Activated CD4-positive, alpha-beta memory T cell treated with anti-CD3 and anti-CD28 coated beads, Interleukin-2, amount 10 ng/mL, durations not matched to agents 7 days and 5 days (primary cell): ENCODE measurements around the gene GPC6. TPM values are rescaled to one million over a fixed set of nuclear protein-coding genes. Genes with fewer than 3 reads are reported as not detected.

Source experiments
- CTCF ChIA-PET: fragments of 350-600 bp; sonication (Branson Sonifier 250); formaldehyde crosslinking; loops from one replicate; lab custom pipeline; 2021; ENCODE audit warnings: antibody characterized with exemption, inconsistent platforms; lab: Charles Lee
- POLR2A ChIA-PET: fragments of 350-600 bp; sonication (Branson Sonifier 250); formaldehyde crosslinking; loops from one replicate; lab custom pipeline; 2021; ENCODE audit warnings: antibody characterized with exemption; lab: Charles Lee
- DNase-seq: peaks from one replicate; pipeline ENCODE4 v3.0.0-alpha.2; 2020
- H3K27ac Mint-ChIP-seq: one replicate; pipeline ENCODE4 v1.8.0; 2021; ENCODE audit warnings: mild to moderate bottlenecking, mixed read lengths
- H3K27me3 Mint-ChIP-seq: one replicate; pipeline ENCODE4 v1.8.0; 2021; ENCODE audit warnings: mixed read lengths
- H3K36me3 Mint-ChIP-seq: one replicate; pipeline ENCODE4 v1.8.0; 2021; ENCODE audit warnings: low read depth, mixed read lengths
- H3K4me1 Mint-ChIP-seq: one replicate; pipeline ENCODE4 v1.8.0; 2021; ENCODE audit warnings: mixed read lengths
- H3K4me3 Mint-ChIP-seq: one replicate; pipeline ENCODE4 v1.8.0; 2021; ENCODE audit warnings: mild to moderate bottlenecking, mixed read lengths
- H3K9me3 Mint-ChIP-seq: one replicate; pipeline ENCODE4 v1.8.0; 2021; ENCODE audit warnings: mixed read lengths
- total RNA-seq, 2 experiments: library from RNA; stranded (reverse); gene quantifications; one replicate each; pipeline ENCODE4 v1.2.3, GENCODE V29; 2021

The GPC6 gene
- total RNA-seq, 2 experiments from 2014 or later, result not detected

DNA sequence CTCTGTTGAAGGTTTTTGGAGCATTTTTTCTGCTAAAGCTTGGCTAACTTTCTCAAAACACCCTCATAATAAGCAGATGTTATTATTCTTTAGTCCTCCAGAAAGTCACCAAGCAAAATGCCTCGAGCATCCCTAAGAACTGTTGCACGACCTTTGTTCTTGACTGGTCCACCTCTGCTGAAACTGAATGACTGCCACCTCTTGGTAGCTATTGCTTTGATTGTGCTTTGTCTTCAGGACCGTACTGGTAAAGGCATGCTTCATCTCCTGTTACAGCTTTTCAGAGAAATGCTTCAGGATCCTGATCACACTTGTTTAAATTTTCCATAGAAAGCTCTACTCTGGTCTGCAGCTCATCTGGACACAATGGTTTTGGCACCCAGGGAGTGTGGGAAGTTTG, 998.1 kb downstream of the GPC6 start:
- Mint-ChIP-seq H3K27ac (no peak overlapping the region), H3K36me3 (no peaks in the 10 kb centered on the region)

DNA sequence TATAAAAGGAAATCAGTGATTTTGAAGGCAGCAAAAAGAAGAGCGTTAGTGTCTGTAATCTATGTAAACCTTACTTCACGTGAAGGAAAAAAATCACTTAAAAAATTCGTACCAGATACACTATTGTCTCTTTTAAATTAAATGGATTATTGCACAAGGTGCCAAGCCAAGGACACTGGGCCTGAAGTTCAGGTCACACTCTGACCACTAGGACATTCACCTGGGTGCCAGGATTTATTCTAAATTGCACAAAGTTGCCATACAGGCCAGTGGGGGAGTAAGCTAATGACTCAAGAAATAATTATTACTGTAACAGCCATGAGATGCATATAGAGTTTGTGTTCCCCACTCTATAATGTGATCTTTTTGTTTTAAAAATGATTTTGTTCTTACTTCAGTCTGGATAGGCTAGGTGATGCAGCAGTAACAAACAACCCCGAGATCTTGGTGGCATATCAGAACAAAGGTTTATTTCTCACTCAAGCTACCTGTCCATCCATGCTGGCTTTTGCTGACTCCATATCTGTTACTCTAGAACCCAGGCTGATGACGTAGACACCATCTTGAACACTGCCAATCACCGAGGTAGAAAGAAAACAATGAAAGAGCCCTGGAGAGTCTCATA, 1000.8 kb downstream of the GPC6 start:
- H3K4me3 Mint-ChIP-seq, result no peak overlapping the region
- no peaks in the 10 kb centered on the region for H3K36me3 Mint-ChIP-seq
- POLR2A ChIA-PET, result no interaction called here
- H3K4me1 Mint-ChIP-seq, result no peaks in the 10 kb centered on the region
- CTCF ChIA-PET, result no interaction called here
- peaks cover 3% of the 10 kb centered on the region for H3K27me3 Mint-ChIP-seq
- no peak overlapping the region for H3K27ac Mint-ChIP-seq
- no peak for DNase-seq
- no peaks in the 10 kb centered on the region for H3K9me3 Mint-ChIP-seq

More for the DNA sequence above, 998.1 kb downstream of the GPC6 start:
- CTCF ChIA-PET, result no interaction called here
- Mint-ChIP-seq H3K4me3 (no peak overlapping the region), H3K9me3 (no peaks in the 10 kb centered on the region), H3K27me3 (peaks cover 3% of the 10 kb centered on the region), H3K4me1 (no peaks in the 10 kb centered on the region)
- no peak for DNase-seq
- POLR2A ChIA-PET, result no interaction called here

DNA sequence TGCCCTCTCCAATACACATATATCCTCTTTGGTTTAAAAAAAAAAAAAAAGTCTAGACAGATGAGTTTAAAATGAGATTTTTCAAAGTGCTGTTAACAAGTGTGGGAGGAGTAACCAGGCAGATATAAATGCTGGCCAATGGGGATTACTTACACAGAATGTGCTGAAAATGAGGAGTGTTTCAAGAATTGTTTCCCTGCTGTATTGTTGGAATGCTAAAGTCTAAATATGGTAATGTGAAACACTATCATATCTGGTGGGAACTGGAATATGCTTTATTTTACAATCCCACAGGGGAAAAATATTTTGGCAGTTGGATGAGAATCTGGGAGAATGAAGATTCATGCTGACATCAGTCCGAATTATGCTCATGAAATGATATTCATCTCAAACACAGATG, 1002.2 kb downstream of the GPC6 start:
- no peak overlapping the region for H3K27ac Mint-ChIP-seq
- POLR2A ChIA-PET, result no interaction called here
- no peaks in the 10 kb centered on the region for H3K9me3 Mint-ChIP-seq
- H3K36me3 Mint-ChIP-seq, result no peaks in the 10 kb centered on the region
- CTCF ChIA-PET, result no interaction called here
- no peak for DNase-seq
- peaks cover 1% of the 10 kb centered on the region for H3K27me3 Mint-ChIP-seq
- H3K4me3 Mint-ChIP-seq, result no peak overlapping the region
- no peaks in the 10 kb centered on the region for H3K4me1 Mint-ChIP-seq

DNA sequence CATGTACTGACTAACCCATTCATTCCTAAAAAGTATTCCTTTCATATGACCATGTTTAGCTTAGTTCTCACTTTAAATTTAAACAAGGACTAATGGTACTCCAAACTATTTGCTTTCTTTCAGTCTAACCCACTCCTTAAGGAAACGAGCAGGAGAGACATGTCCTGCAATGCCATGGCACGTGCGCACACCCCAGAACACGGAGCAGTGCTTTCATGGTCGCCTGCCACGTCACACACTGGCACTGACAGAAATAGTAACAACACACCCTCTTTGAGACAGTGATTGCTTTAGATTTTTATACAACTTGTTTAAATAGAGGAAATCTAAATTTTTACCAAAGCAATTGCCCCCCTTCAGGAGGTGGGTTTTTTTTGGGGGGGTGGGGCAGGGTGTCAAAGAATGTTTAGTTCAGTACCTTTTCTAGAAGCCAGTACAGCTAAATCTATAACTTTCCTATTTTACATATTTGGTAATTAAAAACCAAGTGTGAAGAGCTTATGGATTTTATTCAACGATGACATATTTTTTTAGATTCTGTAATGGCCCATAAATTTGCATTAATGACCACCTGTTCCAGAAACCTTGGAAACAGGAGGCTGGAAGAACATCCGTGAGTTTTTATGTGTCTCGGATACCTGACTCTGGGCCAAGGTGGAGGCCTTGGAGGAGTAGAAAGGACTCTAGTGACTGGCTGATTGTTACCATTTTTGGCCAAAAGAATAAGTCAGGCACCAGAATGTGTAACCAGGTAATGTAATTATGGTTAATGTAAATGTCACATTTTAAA, 1005.7 kb downstream of the GPC6 start:
- DNase-seq, result no peak
- Mint-ChIP-seq H3K27me3 (no peaks in the 10 kb centered on the region), H3K4me3 (no peak overlapping the region), H3K9me3 (no peaks in the 10 kb centered on the region), H3K4me1 (peaks cover 8% of the 10 kb centered on the region), H3K36me3 (no peaks in the 10 kb centered on the region), H3K27ac (no peak overlapping the region)
- POLR2A ChIA-PET, result no interaction called here
- CTCF ChIA-PET, result no interaction called here

DNA sequence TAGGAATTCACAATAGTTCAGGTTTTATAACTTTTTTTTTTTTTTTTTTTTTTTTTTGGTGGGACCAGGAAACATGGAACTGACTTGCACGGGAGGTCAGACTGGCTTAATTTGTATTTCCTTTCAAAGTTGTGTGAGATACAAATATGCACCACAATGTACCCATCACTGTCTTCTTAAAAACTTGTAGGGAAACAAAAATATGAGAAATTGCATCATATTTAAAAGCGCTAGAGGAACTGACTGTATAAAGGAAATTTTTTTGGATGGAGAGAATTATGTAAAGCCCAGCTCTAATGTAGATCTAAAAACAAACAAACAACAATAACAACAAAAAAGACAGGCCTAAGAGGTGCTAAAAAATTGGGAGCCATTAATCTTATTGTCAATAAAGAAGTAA, 1006.3 kb downstream of the GPC6 start:
- DNase-seq, result no peak
- no peaks in the 10 kb centered on the region for H3K27me3 Mint-ChIP-seq
- no peaks in the 10 kb centered on the region for H3K9me3 Mint-ChIP-seq
- peaks cover 8% of the 10 kb centered on the region for H3K4me1 Mint-ChIP-seq
- H3K27ac Mint-ChIP-seq, result no peak overlapping the region
- POLR2A ChIA-PET, result no interaction called here
- CTCF ChIA-PET, result no interaction called here
- no peak overlapping the region for H3K4me3 Mint-ChIP-seq
- no peaks in the 10 kb centered on the region for H3K36me3 Mint-ChIP-seq

DNA sequence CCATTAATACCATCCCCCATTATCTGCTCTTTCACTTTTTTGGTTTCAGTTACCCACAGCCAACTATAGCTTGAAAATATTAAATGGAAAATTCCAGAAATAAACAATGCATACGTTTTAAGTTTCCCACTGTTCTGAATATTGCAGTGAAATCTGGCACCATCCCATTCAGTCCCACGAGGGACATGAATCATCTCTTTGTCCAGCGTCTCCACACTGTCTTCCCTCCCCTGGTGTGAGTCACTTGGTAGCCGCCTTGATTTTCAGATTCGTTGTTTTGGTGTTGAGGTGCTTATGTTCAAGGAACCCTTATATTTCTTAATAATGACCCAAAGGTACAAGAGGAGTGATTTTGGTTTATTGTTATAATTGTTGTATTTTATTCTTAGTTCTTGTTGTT, 1006.8 kb downstream of the GPC6 start:
- H3K27ac Mint-ChIP-seq, result no peak overlapping the region
- H3K4me1 Mint-ChIP-seq, result peaks cover 8% of the 10 kb centered on the region
- H3K27me3 Mint-ChIP-seq, result no peaks in the 10 kb centered on the region
- H3K36me3 Mint-ChIP-seq, result no peaks in the 10 kb centered on the region
- H3K4me3 Mint-ChIP-seq, result no peak overlapping the region
- no peak for DNase-seq
- H3K9me3 Mint-ChIP-seq, result no peaks in the 10 kb centered on the region
- ChIA-PET CTCF (no interaction called here), POLR2A (no interaction called here)

DNA sequence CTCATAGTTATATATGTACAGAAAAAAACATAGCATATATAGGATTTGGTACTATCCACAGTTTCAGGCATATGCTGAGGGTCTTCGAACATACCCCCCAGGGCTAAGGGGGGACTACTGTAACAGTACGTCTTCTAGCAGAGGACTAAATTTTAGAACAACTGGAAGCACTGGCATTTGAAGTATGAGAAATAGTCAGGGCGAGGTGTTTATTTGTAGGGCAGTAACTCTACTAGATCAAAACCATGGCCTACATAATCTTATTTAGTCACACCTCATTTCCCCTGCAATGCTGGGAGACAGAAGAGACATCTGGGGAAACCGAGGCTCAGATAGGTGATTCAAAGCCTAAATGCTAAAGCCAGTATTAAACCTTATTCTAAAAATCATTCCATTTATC, 1007.2 kb downstream of the GPC6 start:
- Mint-ChIP-seq H3K4me3 (no peak overlapping the region), H3K27ac (no peak overlapping the region), H3K9me3 (no peaks in the 10 kb centered on the region), H3K4me1 (peaks cover 11% of the 10 kb centered on the region), H3K36me3 (no peaks in the 10 kb centered on the region), H3K27me3 (no peaks in the 10 kb centered on the region)
- CTCF ChIA-PET, result no interaction called here
- no peak for DNase-seq
- POLR2A ChIA-PET, result no interaction called here

DNA sequence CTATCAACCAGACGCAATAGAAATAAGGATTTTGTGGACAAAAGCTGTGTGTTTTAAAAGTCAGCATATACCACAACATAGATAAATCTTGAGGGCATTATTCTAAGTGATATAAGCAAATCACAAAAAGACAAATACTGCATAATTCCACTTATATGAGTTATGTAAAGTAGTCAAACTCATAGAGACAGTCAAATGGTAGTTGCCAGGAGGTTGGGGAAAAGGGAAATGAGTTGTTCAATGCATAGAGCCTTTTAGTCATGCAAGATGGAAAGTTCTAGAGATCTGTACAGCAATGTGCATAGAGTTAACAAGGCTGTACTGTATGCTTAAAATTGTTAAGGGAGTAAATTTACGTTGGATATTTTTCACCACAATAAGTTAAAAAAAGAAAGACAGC, 1008.1 kb downstream of the GPC6 start:
- no peak overlapping the region for H3K27ac Mint-ChIP-seq
- DNase-seq, result no peak
- ChIA-PET POLR2A (no interaction called here), CTCF (no interaction called here)
- no peak overlapping the region for H3K4me3 Mint-ChIP-seq
- peaks cover 14% of the 10 kb centered on the region for H3K4me1 Mint-ChIP-seq
- no peaks in the 10 kb centered on the region for H3K9me3 Mint-ChIP-seq
- H3K36me3 Mint-ChIP-seq, result no peaks in the 10 kb centered on the region
- no peaks in the 10 kb centered on the region for H3K27me3 Mint-ChIP-seq

DNA sequence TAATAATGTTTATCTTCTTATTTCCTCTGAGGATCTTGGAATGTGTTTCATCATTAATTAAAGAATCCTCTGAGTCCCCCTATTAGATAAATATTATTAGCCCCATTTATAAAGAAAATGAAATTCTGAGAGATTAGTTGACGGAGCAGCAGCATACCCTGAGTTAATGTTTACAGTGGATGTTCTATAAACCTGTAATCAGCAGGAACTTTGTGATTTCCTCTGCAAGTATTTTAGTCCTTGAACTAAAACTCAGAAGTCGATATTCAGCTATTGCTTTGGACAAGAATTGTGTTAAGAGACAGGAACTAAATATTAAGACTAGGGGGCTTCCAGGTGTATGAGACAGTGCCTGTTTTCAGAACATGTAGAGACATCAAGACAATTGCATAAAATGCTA, 1009.5 kb downstream of the GPC6 start:
- no peaks in the 10 kb centered on the region for H3K27me3 Mint-ChIP-seq
- CTCF ChIA-PET, result no interaction called here
- POLR2A ChIA-PET, result no interaction called here
- no peaks in the 10 kb centered on the region for H3K9me3 Mint-ChIP-seq
- peaks cover 14% of the 10 kb centered on the region for H3K4me1 Mint-ChIP-seq
- H3K4me3 Mint-ChIP-seq, result no peak overlapping the region
- no peak for DNase-seq
- H3K36me3 Mint-ChIP-seq, result no peaks in the 10 kb centered on the region
- no peak overlapping the region for H3K27ac Mint-ChIP-seq

DNA sequence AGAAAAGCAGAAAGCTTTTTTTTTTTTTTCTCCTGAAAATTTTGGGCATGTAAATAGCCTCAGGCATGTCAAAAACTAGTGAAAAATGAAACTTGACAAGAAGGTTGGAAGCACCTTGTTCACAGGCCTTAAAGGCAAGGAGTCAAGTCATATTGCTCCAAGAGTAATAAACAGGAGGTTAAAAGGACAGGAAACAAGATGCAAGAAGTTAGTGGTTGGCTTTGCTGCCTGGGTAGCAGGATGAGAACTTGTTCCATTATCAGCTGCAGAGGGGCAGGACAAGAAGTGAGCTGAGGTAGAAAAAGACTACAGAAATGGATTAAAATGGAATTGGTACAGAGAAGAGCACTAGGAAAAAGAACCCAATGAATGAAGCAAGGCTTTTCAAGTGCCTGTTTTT, 1010.3 kb downstream of the GPC6 start:
- Mint-ChIP-seq H3K27me3 (no peaks in the 10 kb centered on the region), H3K4me3 (no peak overlapping the region), H3K4me1 (peaks cover 14% of the 10 kb centered on the region), H3K9me3 (no peaks in the 10 kb centered on the region), H3K36me3 (no peaks in the 10 kb centered on the region), H3K27ac (no peak overlapping the region)
- DNase-seq, result no peak
- ChIA-PET CTCF (no interaction called here), POLR2A (no interaction called here)

DNA sequence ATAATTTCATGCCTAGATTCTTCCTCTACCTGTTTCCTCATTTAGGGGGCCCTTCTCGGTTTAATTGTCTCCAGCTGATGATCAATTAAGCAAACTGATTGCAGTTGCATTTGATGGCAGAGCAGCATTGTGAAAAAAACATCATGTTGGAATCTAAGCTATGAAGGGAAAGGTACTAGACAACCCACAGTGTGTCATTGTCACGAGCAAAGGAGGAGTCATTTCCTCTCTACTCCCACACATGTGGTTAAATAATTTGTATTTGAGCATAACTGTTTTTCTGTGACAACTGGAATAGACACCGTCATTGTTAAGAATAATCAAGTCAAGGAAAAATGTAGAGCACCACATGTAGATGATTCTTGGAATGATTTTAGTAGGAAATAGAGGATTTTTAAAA, 1012.5 kb downstream of the GPC6 start:
- POLR2A ChIA-PET, result no interaction called here
- Mint-ChIP-seq H3K9me3 (no peaks in the 10 kb centered on the region), H3K4me3 (no peak overlapping the region), H3K36me3 (no peaks in the 10 kb centered on the region), H3K27me3 (no peaks in the 10 kb centered on the region), H3K27ac (no peak overlapping the region), H3K4me1 (peaks cover 14% of the 10 kb centered on the region)
- no peak for DNase-seq
- CTCF ChIA-PET, result no interaction called here

DNA sequence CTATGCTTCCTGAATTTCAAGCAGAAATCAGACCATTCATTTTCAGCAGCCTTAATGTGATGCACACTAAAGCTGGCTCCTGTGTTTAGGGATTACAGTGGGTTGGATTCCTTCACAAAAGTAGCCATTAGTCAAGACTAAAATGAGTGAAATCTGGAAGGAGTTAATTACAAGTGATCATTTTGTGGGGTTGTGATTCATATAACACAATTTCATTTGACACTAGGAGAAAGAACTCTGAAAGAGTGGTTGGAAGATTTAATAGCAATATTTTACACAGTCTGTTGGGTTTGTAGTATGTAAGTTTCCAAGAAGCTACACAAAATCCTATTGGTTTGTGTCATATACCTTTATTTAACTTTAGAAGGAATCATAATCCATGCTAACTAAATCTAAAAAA, 1015.9 kb downstream of the GPC6 start:
- Mint-ChIP-seq H3K27me3 (peaks cover 2% of the 10 kb centered on the region), H3K4me1 (peaks cover 5% of the 10 kb centered on the region), H3K9me3 (peaks cover 2% of the 10 kb centered on the region), H3K4me3 (no peak overlapping the region), H3K36me3 (no peaks in the 10 kb centered on the region), H3K27ac (no peak overlapping the region)
- CTCF ChIA-PET, result no interaction called here
- no peak for DNase-seq
- POLR2A ChIA-PET, result no interaction called here

DNA sequence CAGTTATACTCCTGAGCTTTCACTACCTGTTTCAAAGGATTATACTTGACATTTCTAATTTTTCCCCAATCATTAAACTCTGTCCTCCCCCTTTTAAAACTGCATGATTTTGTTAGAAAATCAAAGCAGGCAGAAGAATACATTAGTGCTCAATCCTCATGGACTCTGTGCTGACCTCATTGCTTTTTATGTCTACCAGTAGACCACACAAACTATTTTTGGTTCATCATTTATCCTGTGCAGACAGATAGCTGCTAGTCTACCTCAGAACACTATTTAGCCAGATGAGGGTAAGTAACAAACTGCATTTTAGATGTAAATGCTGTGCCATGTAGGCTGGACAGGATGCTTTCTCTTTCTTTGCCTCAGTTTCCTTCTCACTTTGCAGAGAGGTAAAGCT, 1016.9 kb downstream of the GPC6 start:
- Mint-ChIP-seq H3K36me3 (no peaks in the 10 kb centered on the region), H3K4me1 (peaks cover 5% of the 10 kb centered on the region), H3K9me3 (peaks cover 2% of the 10 kb centered on the region), H3K4me3 (no peak overlapping the region), H3K27ac (no peak overlapping the region), H3K27me3 (peaks cover 2% of the 10 kb centered on the region)
- ChIA-PET POLR2A (no interaction called here), CTCF (no interaction called here)
- DNase-seq, result no peak

DNA sequence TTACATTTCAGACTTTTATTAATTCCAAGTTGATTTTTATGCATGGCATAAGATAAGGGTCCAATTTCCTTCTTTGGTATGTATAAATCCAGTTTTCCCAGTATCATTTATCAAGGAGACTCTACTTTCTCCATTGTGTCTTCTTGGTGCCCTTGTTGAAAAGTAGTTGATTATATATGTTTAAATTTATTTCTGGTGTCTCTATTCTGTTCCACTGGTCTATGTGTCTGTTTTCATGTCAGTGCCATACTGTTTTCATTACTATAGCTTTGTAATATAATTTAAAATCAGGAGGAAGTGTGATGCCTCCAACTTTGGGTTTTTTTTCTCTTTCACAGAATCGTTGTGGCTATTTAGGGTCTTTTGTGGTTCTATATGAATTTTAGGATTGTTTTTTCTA, 1019.9 kb downstream of the GPC6 start:
- no peak overlapping the region for H3K4me3 Mint-ChIP-seq
- POLR2A ChIA-PET, result no interaction called here
- peaks cover 2% of the 10 kb centered on the region for H3K9me3 Mint-ChIP-seq
- H3K36me3 Mint-ChIP-seq, result no peaks in the 10 kb centered on the region
- CTCF ChIA-PET, result no interaction called here
- no peak overlapping the region for H3K27ac Mint-ChIP-seq
- DNase-seq, result no peak
- peaks cover 2% of the 10 kb centered on the region for H3K27me3 Mint-ChIP-seq
- no peaks in the 10 kb centered on the region for H3K4me1 Mint-ChIP-seq
